Activated T-cell treated with anti-CD3 and anti-CD28 coated beads for 24 hours (primary cell): Measurements from ENCODE around the gene SHISA7.

ENCODE experiments used
- DNase-seq: peaks from one replicate; pipeline ENCODE4 v3.0.0-alpha.2; 2020; ENCODE audit warnings: low read depth

Gene SHISA7

DNA sequence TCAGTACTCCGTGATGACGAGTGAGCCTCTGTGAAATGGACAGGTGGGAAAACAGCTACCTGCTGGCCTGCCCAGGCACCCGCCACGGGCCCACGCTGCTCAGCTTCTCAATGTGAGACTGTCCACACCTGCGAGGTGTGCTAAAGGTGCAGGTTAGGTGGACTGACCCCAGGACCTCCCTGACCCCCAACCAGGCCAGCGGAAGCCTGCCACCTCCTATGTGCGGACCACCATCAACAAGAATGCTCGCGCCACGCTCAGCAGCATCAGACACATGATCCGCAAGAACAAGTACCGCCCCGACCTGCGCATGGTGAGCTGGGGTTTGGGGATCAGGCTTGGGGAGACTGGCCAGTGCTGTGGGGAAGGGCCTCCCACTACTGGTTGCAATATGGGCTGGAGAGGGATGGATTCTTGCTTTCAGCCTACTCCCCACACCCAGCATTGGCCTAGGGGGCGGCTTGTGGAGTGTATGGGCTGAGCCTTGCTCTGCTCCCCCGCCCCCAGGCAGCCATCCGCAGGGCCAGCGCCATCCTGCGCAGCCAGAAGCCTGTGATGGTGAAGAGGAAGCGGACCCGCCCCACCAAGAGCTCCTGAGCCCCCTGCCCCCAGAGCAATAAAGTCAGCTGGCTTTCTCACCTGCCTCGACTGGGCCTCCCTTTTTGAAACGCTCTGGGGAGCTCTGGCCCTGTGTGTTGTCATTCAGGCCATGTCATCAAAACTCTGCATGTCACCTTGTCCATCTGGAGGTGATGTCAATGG lies 55.2 kb downstream of the SHISA7 start:
- no peak for DNase-seq

DNA sequence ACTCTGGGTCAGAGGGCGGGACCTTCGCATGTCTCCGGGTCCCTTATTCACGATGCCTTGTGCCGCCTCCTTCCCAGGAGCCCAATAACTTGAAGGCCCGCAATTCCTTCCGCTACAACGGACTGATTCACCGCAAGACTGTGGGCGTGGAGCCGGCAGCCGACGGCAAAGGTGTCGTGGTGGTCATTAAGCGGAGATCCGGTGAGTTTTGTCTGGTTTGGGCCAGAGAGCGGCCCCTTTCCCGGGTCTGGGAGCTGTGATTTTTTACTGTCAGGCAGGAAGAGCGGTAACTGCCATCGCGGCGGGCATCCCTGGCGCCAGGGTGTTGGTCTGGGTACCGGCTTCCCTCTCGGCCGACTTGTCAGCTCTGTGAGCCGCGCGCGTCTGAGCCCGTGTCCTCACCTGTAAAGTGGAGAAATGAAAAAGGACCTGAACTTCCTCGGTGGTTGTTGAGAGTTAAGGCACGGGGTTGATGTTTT lies 56.6 kb downstream of the SHISA7 start:
- no peak for DNase-seq

DNA sequence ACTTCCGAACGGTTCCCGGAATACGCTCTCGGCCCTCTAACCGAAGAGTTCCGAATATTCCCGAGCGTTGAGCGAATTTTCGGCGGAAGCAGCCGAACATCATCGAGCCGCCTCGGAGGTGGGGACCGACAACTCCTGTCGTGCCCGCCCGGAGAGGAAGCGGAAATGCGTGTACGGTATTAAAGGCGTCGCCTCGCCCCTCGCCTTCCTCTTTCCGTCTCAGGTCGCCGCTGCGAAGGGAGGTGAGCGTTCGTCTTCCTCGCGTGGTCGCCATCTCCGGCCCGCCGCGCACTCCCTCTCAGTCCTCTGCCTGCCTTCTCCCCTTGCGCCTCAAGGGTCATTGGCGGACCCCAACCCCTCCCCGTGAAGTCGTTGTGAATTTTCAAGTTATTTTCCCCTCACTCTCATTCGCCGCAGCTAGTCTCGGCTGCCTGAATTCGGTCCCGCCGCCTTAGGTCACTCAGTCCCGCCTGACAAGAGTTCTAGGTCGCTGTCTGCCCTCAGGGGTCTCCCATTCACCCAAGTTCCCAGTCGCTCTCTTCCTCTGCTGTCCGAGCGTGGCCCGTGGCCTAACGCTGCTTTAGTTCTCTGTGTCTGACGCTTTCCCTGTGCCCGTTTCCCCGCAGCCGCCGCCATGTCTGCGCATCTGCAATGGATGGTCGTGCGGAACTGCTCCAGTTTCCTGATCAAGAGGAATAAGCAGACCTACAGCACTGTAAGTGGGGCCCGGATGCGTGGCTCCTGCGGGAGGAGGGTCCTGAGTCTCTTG lies 57.2 kb downstream of the SHISA7 start, which contains the start of gene RPL28:
TSS of gene RPL28 (plus strand) at position 209 of the 769 bp plus-strand sequence. CDS start at position 635, 426 bp downstream.
- peak; percentile 99 for DNase-seq

DNA sequence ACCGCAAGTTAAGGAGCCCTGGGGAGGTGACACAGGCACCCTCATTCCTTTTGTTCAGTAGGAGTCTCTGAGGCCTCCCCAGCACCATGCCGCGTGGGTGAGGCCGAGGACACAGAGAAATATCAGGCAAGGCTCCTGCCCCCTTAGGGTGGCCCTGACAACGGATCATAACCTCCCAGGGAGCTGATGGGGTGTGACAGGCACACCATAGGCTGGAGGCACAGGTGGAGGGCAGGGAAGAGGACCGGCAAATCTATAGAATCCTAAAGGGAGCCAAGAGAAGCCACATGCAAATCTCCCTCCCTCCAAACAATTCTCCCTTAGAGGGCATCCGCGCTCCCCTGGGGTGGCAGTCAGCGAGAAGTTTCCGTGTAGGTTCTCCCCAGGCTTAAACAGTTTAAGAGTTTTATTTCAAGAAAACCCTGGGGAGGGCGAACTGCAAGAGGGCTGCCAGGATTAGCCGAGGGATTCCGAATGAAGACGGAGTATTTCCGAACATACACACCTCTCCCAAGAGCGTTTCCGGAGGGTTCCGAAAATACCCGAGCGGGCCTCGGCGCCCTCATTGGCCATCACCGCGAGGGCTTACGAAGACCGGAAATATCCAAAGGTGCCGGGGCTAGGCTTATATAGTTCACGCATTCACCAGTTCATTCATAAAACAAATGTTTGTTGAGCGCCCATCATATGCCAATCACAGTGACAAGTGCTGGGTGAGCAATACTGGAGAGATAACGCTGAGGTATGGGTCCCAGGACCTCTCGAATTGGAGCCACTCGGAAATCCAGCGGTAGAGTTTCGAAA lies 58.0 kb downstream of the SHISA7 start:
- DNase-seq: peak; percentile 92

DNA sequence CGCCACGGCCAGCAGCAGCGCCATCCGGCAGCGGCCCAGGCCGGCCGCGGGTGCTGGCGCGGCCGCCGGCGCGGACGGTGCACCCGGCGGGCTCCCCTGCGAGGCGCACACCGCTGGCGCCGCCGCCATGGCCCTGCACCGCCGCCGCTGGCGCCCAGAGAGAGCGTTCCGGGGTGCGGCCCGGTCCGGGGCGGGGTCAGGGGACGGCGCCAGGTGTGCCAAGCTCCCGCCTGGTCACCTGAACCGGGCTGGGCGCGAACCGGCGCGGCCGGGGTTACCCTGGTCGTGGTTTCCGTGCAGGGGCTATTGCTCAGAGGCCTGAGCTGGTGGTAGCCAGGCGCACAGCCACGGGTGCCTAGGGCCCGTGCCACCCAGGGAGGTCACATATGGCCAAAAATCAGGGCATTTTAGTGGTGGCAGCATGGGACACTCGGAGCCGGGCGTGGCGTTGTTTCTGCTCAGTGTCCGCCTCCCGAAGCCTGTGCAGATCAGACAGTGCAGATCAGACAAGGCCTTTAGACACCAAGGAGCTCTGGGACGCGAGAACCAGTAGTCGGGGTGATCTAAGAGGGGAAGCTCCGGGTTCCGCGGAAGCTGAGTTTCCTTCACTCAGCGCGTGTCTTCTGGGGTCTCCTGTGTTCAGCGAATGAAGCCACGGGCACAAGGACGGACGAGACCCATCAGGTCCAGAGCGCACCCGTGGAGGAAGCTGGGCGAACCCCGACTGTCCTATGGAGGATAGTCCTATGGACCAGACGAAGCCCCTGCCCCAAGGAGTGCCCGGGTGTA lies 58.8 kb downstream of the SHISA7 start, which contains the start of gene TMEM238:
TSS of gene TMEM238 (minus strand) at position 162 of the 789 bp plus-strand sequence. CDS start at position 129, 33 bp downstream.
- DNase-seq: no peak

DNA sequence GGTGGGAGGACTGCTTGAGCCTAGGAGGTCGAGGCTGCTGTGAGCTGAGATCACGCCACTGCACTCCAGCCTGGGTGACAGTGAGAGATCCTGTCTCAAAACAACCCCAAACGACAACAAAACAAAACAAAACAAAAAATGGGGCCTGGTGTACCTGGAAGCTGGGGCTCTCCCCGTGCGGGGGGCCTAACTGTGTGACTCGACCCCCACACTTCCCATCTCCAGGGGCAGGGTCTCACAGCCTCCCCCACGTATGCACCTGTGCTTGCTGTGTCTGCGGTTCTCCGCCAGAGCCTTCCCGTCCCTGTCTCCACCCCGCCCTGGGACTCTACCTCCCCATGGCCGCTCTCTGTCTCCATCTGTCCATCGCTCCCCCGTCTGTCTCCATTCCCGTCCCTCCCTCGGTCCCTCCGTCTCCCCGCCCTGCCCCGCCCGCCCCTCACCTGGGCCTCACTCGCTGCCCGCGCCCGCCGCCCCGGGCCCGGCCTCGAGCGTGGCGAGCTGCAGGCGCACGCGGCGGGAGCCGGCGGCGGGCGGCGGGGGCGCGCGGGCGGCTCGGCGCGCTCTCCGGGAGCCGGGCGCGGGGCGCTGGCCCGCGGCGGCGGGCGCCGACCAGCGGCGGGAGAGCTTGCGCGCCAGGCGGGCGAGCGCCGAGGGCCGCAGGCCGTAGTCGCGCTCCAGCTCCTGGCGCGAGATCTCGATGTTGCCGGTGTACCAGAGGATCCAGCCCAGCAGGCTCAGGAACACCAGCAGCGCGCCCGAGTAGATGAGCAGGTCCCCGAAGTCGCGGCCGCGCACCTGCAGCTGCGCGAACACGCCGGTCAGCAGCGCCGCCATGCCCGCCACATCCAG lies 59.6 kb downstream of the SHISA7 start:
- peak; percentile 29 for DNase-seq

DNA sequence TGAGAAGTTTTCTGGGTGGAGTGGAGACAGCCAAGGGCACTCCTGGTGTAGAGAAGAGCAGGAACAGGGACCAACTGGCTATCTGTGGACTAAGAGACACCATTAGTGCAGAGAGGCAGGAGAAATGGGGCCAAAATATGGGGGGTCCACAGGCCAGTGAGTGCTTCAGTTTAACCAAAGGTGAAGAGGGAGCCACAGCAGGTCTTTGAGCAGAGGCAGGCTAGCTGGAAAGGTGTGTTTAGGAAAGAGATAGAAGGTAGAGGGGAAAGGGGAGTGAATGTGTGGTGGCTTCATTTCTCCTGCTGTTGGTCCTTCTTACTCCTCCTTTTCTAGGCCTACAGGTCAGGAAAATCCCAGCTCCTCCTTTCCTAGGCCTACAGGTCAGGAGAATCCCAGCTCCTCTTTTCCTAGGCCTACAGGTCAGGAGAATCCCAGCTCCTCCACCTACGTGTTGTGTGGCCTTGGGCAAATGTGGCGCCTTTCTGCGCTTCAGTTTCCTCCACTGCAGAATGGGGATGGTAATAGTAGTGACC lies 60.5 kb downstream of the SHISA7 start:
- DNase-seq: no peak

DNA sequence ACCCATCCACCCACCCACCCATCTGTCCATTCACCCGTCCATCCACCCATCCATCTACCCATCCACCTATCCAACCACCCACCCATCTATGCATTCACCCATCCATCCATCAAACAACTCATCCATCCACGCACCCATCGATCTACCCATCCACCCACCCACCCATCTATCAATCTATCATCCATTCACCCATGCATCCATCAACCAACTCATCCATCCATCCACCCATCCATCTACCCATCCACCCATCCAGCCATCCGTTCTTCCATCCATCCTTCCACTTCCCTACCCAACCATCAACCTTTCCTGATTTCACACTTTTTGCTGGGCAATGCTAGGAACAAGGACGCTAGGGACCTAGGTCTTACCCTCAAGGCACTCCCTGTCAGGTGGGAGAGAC lies 61.1 kb downstream of the SHISA7 start:
- DNase-seq: no peak

DNA sequence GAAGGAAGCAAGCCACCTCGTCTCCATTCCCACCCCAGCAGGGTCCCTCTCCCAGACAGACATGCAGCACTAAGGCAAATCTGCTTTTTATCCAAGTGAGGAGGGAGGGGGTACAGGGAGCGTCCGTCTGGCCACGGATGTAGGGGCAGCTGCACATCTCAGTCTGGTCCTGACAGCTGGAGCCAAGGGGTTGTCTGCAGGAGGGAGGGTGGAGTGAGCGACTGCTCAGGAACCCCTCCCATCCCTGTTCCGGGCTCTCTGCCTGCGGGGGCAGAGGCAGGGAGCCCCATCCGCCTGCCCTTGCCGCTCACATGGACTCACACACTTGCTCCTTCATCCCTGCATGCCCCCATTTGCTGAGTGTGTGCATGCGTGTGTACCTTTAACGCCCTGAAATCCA lies 63.9 kb downstream of the SHISA7 start:
- no peak for DNase-seq
